HG02798 (cell line): ENCODE measurements around the gene CKAP5.

Experiments used
- ATAC-seq: cut with Tn5 transposase; IDR thresholded peaks from one replicate; pipeline ENCODE4 v1.9.1; 2021; ENCODE audit warnings: mild to moderate bottlenecking; ENCODE audit not compliant: unreplicated experiment, poor library complexity

CKAP5 gene

DNA sequence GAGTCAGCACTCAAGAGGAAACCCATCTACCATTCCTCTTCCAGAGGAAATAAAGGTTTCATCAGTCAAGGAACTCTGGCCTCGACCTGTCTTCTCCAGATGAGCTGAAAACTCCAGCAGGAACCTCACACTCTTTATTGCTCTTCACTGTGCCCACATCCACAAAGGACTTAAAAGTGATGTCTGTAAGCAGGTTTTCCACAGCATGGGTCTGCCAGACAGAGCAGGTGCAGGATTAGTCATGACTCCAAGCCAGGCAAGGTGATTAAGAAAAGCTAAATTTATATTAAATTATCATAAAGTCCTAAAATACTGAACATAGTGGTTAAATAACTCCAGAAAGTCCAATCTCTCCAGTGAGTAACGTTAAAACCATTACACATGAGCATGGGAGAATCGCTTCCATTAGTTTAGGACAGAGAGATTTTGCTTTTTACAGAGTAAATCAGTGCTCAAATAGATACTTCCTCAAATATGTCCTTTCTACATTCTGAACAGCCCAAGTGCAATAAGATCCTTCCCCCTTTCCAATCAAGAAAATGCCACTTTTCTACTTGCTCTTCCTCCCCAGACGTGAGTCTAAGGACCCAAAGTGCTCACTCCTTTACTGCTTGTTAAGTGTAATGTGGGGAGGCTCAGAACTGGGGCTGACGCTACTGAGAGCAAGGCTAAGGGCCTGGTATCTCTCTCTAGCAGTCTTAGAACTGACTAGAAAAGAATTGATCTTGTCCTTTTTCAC lies 10.7 kb upstream of the CKAP5 start:
- ATAC-seq: no peak

DNA sequence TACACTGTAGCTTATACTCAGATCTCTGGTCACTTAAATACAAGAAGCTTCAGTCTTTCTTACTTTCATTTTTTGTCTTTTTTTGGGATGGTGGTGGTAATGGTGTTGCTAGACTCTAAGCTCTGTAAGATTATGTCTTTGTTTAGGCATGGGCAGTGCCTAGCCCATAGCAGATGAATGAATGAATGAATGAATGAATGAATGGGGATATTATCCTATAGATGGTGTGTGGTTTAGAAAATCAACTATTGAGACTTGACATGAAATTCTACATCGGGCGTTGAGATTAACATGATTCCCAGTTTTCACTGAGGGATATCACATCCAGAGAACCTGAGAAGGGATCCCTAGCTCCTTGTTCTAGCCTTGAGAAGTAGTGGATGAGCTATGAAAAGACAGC lies 9.8 kb upstream of the CKAP5 start:
- no peak for ATAC-seq

DNA sequence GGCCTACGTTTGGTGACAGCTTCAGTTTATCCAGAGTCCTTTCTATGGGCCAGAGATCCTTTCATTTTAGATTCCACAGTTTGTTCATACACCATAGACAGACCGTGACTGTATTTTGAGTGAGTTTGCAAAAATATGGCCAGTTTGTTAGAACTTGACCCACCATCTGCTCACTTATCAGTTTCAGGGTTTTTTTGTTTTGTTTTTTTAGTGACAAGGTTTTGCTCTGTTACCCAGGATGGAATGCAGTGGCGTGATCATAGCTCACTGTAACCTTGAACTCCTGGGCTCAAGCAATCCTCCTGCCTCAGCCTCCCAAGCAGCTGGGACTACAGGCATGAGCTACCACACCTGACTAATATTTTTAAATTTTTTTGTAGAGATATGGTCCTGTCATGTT lies 9.1 kb upstream of the CKAP5 start:
- ATAC-seq: no peak

DNA sequence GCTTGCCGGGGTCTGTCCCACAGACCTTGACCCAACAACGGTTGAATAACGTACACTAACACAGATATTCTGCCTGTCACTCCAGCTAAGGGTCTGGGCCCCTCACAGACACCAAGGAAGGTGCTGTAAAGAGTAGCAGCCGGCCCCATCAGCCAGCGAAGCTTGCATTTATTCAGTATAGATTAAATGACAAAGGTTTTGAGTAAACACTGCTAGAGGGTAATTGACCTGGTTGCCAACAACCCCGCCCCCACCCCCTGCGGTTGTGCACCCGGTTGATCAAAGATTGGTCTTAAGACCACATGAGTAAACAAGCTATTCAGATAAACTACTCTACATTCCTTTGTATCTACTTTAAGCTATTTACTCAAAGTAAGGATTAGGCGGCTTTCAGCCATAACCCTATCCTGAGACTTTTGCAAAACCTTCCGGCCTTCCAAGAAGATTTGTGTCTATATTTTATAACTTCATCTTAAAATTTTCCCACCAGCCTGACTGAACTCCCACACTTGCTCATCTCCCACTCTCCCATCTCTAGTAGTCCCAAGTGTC lies 4.8 kb upstream of the CKAP5 start:
- ATAC-seq: no peak

DNA sequence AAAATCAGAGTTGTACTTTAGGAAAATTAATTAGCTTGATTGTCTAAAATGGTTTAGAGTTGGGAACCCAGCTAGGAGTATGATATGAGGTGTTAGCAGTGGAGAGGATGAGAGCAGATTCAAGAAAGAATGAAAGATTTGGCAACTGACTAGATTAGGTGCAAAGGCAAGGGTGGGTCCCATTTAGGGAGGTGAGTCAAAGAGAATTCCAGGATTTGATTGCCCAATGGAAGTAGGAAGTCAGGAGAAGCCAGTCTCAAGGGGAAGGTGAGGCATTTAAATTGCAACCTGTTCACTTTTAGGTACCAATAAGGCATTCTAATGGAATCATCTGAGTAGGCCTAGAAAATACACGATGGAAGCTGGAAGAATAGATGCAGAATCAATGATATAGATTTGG lies 3.6 kb upstream of the CKAP5 start:
- ATAC-seq: no peak

DNA sequence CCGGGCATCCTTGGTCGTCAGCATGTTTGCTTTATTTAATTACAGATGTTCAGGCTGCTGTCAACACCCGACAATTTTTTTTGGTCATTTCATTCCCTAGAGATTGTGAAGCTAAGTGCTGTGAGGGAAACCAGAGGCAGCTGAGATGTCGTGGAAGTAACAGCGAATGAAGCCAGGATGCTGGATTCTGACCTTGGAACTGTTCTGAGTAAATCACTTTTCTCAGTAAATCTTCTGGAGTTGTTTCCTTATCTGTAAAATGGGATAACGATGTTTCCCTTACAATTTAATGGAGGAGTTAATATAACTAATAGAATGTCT lies 390 bp upstream of the CKAP5 start:
- ATAC-seq: peak; percentile 1

DNA sequence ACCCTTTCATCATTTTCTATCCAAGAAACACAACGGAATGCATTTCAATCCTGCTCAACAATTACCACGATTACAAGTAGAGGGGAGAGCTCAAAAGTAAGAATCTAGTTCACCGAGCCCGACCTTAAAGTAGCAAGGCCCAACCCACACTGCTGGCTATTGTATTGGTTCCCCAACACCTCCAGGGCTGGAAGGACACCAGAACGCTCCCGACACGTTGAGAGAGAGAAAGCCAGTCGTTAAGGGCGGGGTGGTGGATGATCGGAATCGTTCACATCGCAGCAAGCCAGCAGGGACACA lies 690 bp downstream of the CKAP5 start:
- no peak for ATAC-seq

DNA sequence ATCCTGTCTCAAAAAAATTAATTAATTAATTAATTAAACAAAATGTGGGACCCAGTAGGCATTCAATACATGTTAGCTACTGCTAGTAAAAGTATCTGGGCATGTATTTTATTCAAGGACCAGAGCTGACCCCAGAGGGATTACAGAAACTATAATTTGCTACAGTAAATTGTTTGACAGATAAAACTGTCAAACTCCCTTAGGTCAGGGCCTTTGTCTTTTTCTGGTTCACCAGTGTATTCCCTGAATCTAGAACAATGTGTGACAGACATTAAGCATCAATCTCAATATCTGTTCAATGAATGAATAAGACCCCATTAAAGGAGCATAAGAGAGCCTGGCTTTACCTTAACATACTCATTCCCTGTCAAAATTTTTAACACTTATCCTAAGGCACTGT lies 6.0 kb downstream of the CKAP5 start:
- no peak for ATAC-seq

DNA sequence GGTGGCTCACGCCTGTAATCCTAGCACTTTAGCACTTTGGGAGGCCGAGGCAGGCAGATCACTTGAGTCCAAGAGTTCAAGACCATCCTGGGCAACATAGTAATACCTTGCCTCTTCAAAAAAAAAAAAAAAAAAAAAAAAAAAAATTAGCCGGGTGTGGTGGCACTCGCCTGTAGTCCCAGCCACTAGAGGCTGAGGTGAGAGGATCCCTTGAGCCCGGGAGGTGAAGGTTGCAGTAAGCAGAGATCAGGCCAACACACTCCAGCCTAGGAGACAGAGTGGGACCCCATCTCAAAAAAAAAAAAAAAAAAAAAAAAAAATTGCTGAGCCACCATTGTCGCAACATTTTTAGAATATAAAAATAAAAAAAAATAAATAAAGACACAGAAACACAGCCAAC lies 7.6 kb downstream of the CKAP5 start:
- ATAC-seq: no peak

DNA sequence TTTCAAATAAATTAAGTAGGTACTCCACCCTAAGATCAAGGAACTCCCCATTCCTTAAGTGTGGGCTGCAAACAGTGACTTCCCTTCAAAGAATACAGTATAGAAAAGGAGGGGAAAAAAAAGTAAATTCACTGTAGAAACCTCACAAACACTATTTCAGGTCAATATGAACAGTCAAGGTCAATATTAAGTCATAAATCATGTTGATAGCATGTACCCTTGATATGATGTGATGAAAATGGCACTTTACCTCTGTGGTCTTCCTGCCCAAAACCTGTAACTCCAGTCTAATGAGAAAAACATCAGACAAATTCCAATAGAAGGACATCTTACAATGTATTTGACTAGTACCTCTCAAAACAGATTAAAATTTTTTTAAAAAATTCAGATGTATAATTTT lies 8.2 kb downstream of the CKAP5 start:
- no peak for ATAC-seq

DNA sequence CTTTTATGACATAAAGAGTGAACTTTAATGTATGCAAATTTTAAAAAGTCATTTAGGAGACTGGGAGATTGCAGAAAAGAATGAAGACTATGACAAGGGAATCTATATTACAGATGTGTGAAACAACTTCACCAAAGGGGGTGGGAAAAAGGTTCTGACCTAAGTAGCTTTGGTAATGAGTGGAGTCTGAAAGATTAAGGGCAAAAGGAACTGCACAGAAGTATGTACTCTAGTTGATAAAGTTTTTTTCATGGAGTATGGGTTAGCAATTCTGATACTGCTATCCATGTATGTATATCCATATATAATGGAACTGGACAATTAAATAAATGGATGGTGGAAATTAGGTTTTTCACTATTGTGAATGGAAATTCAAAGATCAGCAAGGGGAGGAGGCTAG lies 9.2 kb downstream of the CKAP5 start:
- ATAC-seq: no peak

DNA sequence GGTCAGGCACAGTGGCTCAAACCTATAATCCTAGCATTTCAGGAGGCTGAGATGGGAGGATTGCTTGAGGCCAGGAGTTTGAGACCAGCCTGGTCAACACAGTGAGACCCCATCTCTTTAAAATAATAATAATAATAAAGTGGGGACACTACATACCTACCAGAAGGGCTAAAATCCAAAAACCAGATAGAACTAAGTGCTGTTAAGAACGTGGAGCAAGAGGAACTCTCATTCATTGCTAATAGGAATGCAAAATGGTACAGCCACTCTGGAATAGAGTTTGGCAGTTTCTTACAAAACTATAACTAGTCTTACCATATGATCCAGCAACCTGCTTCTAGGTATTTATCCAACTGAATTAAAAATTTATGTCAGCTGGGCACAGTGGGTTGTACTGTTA lies 9.6 kb downstream of the CKAP5 start:
- no peak for ATAC-seq

DNA sequence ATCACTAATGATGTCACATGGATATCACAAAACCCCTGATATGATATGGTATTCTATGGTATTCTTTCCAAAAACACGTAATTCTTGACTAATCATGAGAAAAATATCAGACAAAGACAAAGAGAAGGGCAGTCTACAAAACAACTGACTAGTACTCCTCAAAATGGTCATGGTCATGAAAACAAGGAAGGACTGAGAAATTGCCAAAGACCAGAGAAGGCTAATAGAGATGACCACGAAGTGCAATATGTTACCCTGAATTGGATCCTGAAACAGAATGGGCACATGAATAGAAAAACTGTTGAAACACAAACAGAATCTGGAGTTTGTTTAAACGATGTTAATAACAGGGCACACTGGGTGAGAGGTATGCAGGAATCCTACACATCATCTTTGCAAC lies 10.2 kb downstream of the CKAP5 start:
- no peak for ATAC-seq

DNA sequence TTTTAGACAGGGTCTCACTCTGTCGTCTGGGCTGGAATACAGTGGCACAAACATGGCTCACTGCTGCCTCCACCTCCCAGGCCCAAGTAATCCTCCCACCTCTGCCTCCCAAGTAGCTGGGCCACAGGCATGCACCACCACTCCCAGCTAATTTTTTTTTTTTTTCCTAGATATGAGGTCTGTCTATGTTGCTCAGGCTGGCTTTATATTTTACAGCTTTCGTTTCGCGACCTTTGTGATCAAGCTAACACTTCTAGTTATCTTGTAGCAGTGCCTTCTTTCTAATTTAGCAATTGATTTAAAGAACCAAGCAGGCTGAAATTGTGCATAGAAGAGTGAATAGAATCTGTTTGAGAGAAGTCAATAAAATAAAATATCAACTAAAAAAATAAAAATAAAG lies 11.3 kb downstream of the CKAP5 start:
- no peak for ATAC-seq

DNA sequence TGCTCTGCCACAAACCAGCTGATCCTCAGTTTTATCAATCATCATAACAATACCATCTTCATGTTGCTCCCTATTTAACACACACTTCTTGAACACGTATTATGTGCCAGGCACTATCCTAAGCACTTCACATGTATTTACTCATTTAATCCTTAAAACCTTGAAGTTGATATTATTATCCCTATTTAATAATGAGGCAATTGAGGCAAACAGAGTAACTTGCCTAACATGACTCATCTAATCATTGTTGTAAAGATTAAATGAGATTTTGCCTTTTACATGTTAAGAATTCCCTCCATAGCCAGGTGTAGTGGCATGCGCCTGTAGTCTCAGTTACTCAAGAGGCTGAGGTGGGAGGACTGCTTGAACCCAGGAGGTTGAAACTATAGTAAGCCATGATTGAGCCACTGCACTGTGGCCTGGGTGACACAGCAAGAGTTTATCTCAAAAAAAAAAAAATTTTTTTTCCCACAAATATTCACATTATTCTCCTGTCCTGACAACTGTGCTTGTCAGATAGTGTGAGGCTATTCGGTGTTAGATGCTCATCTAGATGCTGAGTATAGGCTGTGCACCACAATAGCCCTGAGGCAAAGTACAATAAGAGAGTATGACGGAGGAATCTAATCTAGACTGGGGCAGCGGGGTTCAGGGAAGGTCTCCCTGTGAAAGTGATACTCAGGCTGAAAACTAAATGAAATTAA lies 13.4 kb downstream of the CKAP5 start:
- ATAC-seq: no peak

DNA sequence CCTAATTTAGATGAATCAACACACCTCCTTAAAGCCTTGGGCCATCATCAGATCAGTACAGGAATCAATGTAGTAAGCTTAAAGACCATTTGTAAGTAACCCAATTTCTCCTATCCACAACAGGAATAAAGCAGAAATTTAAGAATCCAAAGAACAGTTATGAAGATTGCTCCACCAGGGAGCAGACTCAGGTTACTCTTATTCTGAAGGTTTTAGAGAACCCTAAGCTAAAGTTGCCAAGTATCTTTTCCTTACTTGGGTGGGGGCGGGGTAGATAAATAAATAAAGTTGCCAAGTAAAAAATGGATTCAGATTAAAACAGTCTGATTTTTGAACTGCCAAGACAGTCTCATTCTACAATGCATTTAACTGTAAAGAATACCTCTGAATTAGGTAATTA lies 18.1 kb downstream of the CKAP5 start:
- no peak for ATAC-seq

DNA sequence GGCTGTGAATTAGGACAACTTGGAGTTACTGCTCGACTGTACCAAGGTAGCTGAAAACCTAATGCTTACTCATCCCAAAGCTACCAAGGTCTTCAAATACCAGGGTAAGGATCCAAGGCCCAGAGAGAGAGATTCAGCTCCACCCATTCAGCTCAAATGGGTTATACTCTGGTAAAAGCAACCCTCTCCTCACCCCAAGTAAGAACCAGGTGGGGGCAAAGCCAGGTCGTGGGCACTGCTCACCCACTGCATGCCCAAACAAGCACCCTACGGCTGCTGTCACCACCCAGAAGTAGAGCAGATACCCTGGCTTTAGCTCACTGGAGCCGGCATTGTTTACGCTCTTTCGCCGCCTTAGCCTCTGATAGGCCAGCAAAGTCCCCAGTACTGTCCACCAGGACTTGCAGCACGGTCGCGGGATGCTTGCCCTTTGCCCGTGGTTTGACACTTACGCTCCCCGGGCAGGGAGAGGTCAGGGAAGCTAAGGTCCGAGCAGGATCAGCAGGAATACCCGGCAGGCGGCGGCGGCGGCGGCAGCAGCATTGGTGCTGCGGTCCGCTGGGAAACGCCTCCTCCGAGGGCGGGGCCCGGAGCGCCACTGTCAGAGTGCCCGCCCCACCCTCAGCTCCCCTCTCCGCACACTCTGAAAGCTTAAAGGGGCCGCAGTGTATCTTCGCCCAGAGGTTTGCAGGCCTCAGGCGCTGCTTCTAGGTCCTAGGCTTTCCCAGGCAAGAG lies 19.6 kb downstream of the CKAP5 start:
- peak; percentile 98 for ATAC-seq

DNA sequence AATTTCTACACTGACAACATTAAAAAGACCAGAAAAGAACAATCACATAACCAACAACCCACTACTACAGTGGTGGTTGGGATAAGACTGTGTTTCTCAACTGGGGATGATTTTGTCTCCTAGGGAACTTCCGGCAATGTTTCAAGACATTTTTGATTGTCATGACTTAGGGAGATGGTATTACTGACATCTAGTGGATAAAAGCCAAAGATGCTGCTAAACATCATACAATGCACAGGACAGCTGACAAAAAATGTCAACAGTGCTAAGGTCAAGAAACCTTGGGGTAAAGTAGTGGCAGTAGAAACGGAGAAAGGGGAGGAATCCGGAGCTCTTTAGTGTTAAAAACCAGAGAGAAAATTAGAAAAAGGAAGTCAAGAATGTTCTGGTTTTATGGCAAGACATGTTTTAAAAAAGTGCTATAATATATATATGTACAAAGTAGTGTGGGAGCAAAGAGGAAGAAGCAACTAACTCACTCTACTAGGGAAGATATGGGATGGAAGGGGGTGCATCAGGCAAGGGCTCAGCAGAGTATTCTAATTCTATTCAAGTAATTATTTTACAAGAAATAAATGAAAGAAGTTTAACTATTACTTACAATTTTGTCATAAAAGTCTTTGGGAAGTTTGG lies 37.2 kb downstream of the CKAP5 start:
- no peak for ATAC-seq

DNA sequence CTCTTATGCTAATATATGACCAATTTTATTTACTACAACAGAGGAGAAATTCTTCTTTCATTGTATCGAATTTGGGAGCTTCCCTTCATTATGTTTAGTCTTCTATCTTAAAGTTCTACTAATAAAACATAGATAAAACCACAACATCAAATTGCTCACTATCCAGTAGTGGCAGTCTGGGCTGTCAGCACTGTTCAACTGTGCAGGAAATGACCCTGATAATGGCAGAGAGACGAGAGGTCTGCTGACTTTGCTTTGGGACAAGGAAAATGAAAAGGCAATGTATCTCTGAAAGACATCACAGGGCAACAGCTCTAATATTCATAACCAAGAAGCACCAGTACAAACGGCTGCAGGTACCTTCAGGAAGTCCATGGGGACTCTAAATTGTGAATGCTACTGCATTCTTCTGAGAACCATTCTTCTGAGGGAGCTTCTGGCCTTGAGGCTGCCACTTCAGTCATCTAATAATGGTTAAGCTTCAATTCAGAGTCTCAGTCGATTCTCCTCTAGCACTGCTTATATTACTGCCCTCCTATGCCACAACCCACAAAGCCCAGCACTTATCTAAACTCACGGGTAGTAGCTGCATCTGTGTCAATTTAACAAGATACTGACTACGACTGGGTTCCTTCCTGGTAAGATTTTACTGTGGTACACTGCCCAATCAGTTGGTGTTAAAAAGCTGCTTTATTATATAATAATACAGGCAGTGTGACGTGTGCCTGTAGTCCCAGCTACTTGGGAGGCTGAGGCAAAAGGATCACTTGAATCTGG lies 44.2 kb downstream of the CKAP5 start:
- no peak for ATAC-seq

DNA sequence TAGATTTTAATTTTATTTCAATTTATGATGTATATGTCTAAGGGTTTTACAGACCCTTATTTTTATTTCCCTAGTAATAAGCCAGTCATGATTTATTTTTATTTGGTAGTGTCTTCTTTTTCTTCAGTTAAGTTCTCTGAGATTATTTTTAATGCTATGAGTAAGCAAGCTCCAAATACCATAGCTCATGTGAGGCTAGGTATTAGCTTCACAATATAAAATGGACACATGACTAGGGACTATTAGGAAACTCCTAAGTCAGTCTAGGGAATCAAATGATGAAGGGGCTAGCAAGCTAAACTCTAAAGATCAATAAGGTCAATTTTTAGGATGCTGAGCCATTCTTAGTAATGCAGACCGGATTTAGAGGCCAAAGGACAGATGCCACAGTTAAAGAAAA lies 45.9 kb downstream of the CKAP5 start:
- ATAC-seq: no peak
